HCT116 (cell line): ENCODE measurements around the gene SNPH.

ENCODE experiments used
- ELF1 ChIP-seq: IDR thresholded peaks from 2 replicates; pipeline ENCODE4 v1.6.1; 2012; ENCODE audit warnings: low read depth, borderline replicate concordance
- EZH2 ChIP-seq: fragments of 200-600 bp; sonication (generic); IDR thresholded peaks from 2 replicates; pipeline ENCODE4 v1.6.1; 2017; ENCODE audit warnings: antibody characterized with exemption, mixed run types
- POLR2A ChIP-seq: IDR thresholded peaks from 2 replicates; pipeline ENCODE4 v1.7.0; 2011; ENCODE audit warnings: borderline replicate concordance; ENCODE audit not compliant: insufficient read depth, insufficient read length; ENCODE audit errors: extremely low read depth
- POLR2AphosphoS5 ChIP-seq: IDR thresholded peaks from 2 replicates; pipeline ENCODE4 v1.6.1; 2011; ENCODE audit warnings: mild to moderate bottlenecking, low read depth, low read length, moderate library complexity
- SP1 ChIP-seq: IDR thresholded peaks from 2 replicates; pipeline ENCODE4 v1.6.1; 2012; ENCODE audit warnings: low read depth
- TF ChIP-seq, protein P1 (sequence below): IDR thresholded peaks from 2 replicates; pipeline ENCODE4 v1.6.1; 2012
- TF ChIP-seq, protein P2 (sequence below), 3 experiments: fragments of 200-600 bp in 1 of 3; sonication (generic) in 1 of 3; IDR thresholded peaks in 2 of 3; conservative IDR thresholded peaks in 1 of 3; 2 replicates each; pipeline ENCODE4 v1.5.1; 2012 to 2017; ENCODE audit warnings: low read depth in 2 of 3, low read length in 2 of 3, antibody characterized with exemption in 1 of 3, borderline replicate concordance in 1 of 3, control low read depth in 1 of 3, mild to moderate bottlenecking in 1 of 3, mixed read lengths in 1 of 3, mixed run types in 1 of 3, moderate library complexity in 1 of 3; ENCODE audit not compliant: insufficient read depth in 1 of 3
- TF ChIP-seq, protein P3 (sequence below): IDR thresholded peaks from 2 replicates; pipeline ENCODE4 v1.6.1; 2011; ENCODE audit warnings: mild to moderate bottlenecking, low read length, moderate library complexity; ENCODE audit not compliant: insufficient replicate concordance; ENCODE audit errors: extremely low read depth

DNA sequence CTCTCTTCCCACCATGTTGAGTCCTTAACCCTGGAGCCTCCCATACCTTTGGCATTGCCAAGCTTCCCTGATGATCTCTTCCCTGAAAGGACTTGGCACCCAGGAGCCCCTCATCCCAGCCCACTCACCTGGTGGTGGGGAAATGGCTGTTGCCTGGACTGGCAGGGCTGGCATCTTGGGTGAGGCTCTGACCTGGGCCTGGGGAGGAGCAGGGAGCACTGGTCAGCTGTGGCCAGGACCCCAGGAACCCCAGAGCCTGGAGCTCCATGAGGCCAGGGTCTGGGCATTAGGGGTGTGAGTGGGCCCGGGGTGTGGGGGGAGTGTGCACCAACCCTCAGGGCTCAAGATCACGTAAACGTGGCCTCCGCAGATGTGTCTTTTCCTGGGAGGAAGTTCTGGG lies 53.4 kb downstream of the SNPH start:
- TF ChIP-seq POLR2A (no peak), ELF1 (no peak), EZH2 (no peak), SP1 (no peak), POLR2AphosphoS5 (no peak)
- TF ChIP-seq, protein P1, sequence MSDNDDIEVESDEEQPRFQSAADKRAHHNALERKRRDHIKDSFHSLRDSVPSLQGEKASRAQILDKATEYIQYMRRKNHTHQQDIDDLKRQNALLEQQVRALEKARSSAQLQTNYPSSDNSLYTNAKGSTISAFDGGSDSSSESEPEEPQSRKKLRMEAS: no peak
- TF ChIP-seq, protein P2, sequence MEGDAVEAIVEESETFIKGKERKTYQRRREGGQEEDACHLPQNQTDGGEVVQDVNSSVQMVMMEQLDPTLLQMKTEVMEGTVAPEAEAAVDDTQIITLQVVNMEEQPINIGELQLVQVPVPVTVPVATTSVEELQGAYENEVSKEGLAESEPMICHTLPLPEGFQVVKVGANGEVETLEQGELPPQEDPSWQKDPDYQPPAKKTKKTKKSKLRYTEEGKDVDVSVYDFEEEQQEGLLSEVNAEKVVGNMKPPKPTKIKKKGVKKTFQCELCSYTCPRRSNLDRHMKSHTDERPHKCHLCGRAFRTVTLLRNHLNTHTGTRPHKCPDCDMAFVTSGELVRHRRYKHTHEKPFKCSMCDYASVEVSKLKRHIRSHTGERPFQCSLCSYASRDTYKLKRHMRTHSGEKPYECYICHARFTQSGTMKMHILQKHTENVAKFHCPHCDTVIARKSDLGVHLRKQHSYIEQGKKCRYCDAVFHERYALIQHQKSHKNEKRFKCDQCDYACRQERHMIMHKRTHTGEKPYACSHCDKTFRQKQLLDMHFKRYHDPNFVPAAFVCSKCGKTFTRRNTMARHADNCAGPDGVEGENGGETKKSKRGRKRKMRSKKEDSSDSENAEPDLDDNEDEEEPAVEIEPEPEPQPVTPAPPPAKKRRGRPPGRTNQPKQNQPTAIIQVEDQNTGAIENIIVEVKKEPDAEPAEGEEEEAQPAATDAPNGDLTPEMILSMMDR (IDR thresholded peaks at IDR 0.05 in 2 of 3, conservative IDR thresholded peaks at IDR 0.05 in 1 of 3; ENCODE audit: borderline replicate concordance in 1 of 3, insufficient read depth in 1 of 3, low read depth in 2 of 3, low read length in 2 of 3): no peak
- TF ChIP-seq, protein P3, sequence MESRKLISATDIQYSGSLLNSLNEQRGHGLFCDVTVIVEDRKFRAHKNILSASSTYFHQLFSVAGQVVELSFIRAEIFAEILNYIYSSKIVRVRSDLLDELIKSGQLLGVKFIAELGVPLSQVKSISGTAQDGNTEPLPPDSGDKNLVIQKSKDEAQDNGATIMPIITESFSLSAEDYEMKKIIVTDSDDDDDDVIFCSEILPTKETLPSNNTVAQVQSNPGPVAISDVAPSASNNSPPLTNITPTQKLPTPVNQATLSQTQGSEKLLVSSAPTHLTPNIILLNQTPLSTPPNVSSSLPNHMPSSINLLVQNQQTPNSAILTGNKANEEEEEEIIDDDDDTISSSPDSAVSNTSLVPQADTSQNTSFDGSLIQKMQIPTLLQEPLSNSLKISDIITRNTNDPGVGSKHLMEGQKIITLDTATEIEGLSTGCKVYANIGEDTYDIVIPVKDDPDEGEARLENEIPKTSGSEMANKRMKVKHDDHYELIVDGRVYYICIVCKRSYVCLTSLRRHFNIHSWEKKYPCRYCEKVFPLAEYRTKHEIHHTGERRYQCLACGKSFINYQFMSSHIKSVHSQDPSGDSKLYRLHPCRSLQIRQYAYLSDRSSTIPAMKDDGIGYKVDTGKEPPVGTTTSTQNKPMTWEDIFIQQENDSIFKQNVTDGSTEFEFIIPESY: no peak
